Measurements from ENCODE around the gene RIGI. TPM values are rescaled to one million over a fixed set of nuclear protein-coding genes. Genes with fewer than 3 reads are reported as not detected.
A peak's percentile ranks its signal among the peaks of the same experiment; 100 is the strongest.

Gene RIGI
- total RNA-seq, 4 donors from 2014 or later: 6.5 to 10.4 (median 8.4) TPM

GRCh38 chr9:32502464-32502863, 23.5 kb downstream of the RIGI start:
- Histone ChIP-seq H3K4me3 (no peak overlapping the region), H3K27ac (peak overlapping the region; percentile 26 to 75 (median 48)), H3K4me1 (peaks cover 0 to 14% (median 0%) of the 10 kb centered on the region in 3 donors), H3K36me3 (peaks cover 0 to 29% (median 0%) of the 10 kb centered on the region in 3 donors), H3K27me3 (no peaks in the 10 kb centered on the region), H3K9me3 (peaks cover 0 to 6% (median 0%) of the 10 kb centered on the region in 3 donors)
- intact Hi-C loops (cut with DNase I): no loop called here
- no peak for TF ChIP-seq CTCF (IDR thresholded peaks at IDR 0.05)
- TF ChIP-seq POLR2A (IDR thresholded peaks at IDR 0.05): no peak
- DNase-seq: no peak
- WGBS, 2 donors: 32 to 42% methylated on average over 3 to 4 of the region's 4 CpGs

GRCh38 chr9:32501868-32502267, 24.1 kb downstream of the RIGI start:
- Histone ChIP-seq H3K27me3 (no peaks in the 10 kb centered on the region), H3K4me3 (no peak overlapping the region), H3K27ac (peak overlapping the region; percentile 10 to 75 (median 26)), H3K4me1 (peaks cover 0 to 14% (median 0%) of the 10 kb centered on the region in 3 donors), H3K9me3 (peaks cover 0 to 6% (median 0%) of the 10 kb centered on the region in 3 donors), H3K36me3 (peaks cover 0 to 35% (median 0%) of the 10 kb centered on the region in 3 donors)
- 81 to 84% methylated on average over 1 of the region's 1 CpG for WGBS, 2 donors
- intact Hi-C loops (cut with DNase I): no loop called here
- no peak for DNase-seq
- TF ChIP-seq CTCF (IDR thresholded peaks at IDR 0.05) (no peak), POLR2A (IDR thresholded peaks at IDR 0.05) (no peak)

GRCh38 chr9:32500768-32501167, 25.2 kb downstream of the RIGI start:
- Histone ChIP-seq H3K4me3 (peak overlapping the region in 1 of 4 donors; percentile 3), H3K9me3 (peaks cover 0 to 6% (median 0%) of the 10 kb centered on the region in 3 donors), H3K27me3 (no peaks in the 10 kb centered on the region), H3K4me1 (peaks cover 0 to 14% (median 0%) of the 10 kb centered on the region in 3 donors), H3K36me3 (peaks cover 0 to 45% (median 0%) of the 10 kb centered on the region in 3 donors), H3K27ac (peak overlapping the region in 3 of 4 donors; percentile 74 to 75 (median 75))
- no peak for DNase-seq
- intact Hi-C loops (cut with DNase I): no loop called here
- no peak for TF ChIP-seq CTCF (IDR thresholded peaks at IDR 0.05)
- 40 to 60% methylated on average over 2 of the region's 2 CpGs for WGBS, 2 donors

DNA sequence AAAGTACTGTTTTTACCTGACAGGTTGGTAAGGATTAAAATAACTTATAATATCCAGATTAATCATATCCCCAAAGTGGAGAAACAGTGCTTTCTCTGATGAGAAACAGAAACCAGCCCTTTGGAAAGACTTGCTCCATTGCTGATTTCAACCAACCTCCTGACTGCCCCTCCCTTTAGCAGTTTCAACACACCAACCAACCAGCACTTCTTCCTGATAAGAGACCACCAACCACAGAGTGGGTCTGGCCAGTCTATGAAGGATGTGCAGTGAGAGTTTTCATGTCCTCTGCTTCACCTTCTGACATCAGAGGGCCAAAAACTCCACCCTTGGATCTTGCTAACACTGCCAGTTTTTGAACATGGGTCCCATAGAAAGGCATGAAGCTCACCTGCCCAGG, 28.1 kb downstream of the RIGI start:
- no peaks in the 10 kb centered on the region for H3K27me3 ChIP-seq
- H3K4me3 ChIP-seq: no peak overlapping the region
- peaks cover 0 to 14% (median 0%) of the 10 kb centered on the region in 3 donors for H3K4me1 ChIP-seq
- TF ChIP-seq POLR2A (IDR thresholded peaks at IDR 0.05): no peak
- no peak for TF ChIP-seq CTCF (IDR thresholded peaks at IDR 0.05)
- intact Hi-C loops (cut with DNase I): no loop called here
- DNase-seq: no peak
- peaks cover 0 to 55% (median 0%) of the 10 kb centered on the region in 3 donors for H3K36me3 ChIP-seq
- H3K9me3 ChIP-seq: peaks cover 0 to 6% (median 0%) of the 10 kb centered on the region in 3 donors
- no peak overlapping the region for H3K27ac ChIP-seq

DNA sequence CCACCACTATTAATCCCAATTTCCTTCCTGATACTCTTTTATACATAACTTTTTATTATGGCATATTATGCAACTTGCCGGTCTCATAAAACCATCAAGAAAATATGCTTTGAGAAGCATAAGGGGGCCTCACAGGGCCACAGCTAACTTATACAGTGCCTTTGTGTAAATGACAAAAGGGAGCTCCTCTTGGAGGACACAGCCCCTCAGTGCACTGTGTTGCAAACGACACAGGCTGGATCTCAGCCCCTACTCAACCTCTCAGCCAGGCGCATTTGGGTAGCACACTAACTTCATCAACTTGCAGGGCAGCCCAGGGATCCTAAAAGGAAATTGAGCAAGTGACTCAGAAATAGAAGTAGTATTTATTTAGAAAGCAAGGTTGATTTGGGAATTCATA, 35.4 kb downstream of the RIGI start:
- TF ChIP-seq CTCF (IDR thresholded peaks at IDR 0.05) (no peak), POLR2A (IDR thresholded peaks at IDR 0.05) (no peak)
- DNase-seq: no peak
- WGBS, 2 donors: 75 to 86% methylated on average over 2 to 3 of the region's 3 CpGs
- intact Hi-C loops (cut with DNase I): no loop called here
- peaks cover 0 to 81% (median 6%) of the 10 kb centered on the region in 3 donors for H3K36me3 ChIP-seq
- no peak overlapping the region for H3K27ac ChIP-seq
- no peaks in the 10 kb centered on the region for H3K27me3 ChIP-seq
- H3K4me3 ChIP-seq: no peak overlapping the region
- H3K4me1 ChIP-seq: no peaks in the 10 kb centered on the region
- H3K9me3 ChIP-seq: no peaks in the 10 kb centered on the region

All from esophagus squamous epithelium (tissue), 5 donors.